NT2/D1 (cell line): ENCODE data around the gene DGCR6.
"Not testable (repeated sequence)": the region's sequence is repeated elsewhere in the genome, so short reads cannot be mapped to it uniquely, and the experiment has no call there.

Experiments
- DNase-seq: peaks from one replicate; pipeline ENCODE4 v3.0.0-alpha.2; 2011; ENCODE audit warnings: low read depth, low spot score
- H3K27me3 ChIP-seq: 2 replicates; pipeline ENCODE4 v1.6.0; 2011; ENCODE audit warnings: mild to moderate bottlenecking; ENCODE audit not compliant: insufficient read length, insufficient read depth
- H3K36me3 ChIP-seq: 2 replicates; pipeline ENCODE4 v1.6.1; 2011; ENCODE audit warnings: mild to moderate bottlenecking, low read length, mixed read lengths; ENCODE audit not compliant: insufficient read depth, insufficient read length
- H3K4me1 ChIP-seq: 2 replicates; pipeline ENCODE4 v1.5.1; 2011; ENCODE audit not compliant: insufficient read depth, insufficient read length
- H3K4me3 ChIP-seq: 2 replicates; pipeline ENCODE4 v1.5.1; 2011; ENCODE audit warnings: low read depth; ENCODE audit not compliant: insufficient read length
- H3K9ac ChIP-seq: 2 replicates; pipeline ENCODE4 v1.6.0; 2011; ENCODE audit warnings: low read depth; ENCODE audit not compliant: insufficient read length
- H3K9me3 ChIP-seq: 2 replicates; pipeline ENCODE4 v1.5.1; 2011; ENCODE audit warnings: mild to moderate bottlenecking, low read length; ENCODE audit not compliant: insufficient read depth
- SUZ12 ChIP-seq: IDR thresholded peaks from 2 replicates; pipeline ENCODE4 v1.6.1; 2011; ENCODE audit not compliant: insufficient read length, insufficient read depth; ENCODE audit errors: extremely low read depth
- YY1 ChIP-seq: IDR thresholded peaks from 2 replicates; pipeline ENCODE4 v1.6.1; 2011; ENCODE audit not compliant: insufficient read length, insufficient read depth
- ZNF274 ChIP-seq: IDR thresholded peaks from 2 replicates; pipeline ENCODE4 v1.6.1; 2011; ENCODE audit warnings: mild to moderate bottlenecking, low read depth, low read length

Gene DGCR6

DNA sequence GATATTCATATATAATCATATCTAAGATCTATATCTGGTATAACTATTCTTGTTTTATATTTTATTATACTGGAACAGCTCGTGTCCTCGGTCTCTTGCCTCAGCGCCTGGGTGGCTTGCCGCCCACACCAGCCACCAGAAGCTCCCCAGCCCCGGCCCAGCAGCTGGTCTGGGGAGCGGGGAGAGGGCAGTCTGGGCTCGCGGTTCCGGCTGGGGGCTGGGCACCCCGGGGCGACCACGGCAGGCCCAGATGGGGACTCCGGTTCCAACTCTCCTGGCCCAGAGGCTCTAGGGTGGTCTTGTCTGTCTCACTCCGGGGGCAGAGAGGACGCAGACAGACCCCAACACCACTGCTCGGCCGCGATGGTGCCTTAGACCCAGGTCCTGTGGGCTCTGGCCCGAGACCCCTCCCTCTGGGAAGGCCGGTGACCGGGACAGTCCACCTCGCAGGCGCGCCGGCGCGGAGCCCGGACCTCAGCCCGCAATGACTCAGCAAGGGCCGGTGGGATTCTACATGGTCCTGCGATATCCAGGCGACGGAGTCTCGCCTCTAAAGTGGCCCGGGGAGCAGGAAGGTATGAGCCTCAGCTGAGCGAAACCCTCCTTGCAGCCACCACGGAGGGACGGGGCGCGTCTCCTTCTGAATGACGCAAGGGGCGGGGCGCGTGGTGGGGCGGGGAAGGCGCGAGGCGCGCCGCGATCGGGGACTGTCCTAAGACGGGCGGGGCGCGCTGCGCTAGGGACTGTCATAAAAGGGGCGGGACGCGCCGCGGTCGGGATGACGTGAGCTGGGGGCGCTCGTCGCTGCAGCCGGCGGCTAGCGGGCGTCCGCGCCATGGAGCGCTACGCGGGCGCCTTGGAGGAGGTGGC, at the start of gene DGCR6:
Gene DGCR6, plus strand, starts transcription at position 781 of the 870 bp plus-strand sequence. Its CDS starts 55 bp downstream, at position 836.
- Histone ChIP-seq H3K9me3 (no peaks in the 10 kb centered on the region), H3K9ac (no peak within 1 kb of the TSS), H3K4me3 (no peak within 1 kb of the TSS), H3K27me3 (no peaks in the 10 kb centered on the region), H3K36me3 (no peaks in the 10 kb centered on the region), H3K4me1 (no peaks in the 10 kb centered on the region)
- no peak for TF ChIP-seq YY1
- TF ChIP-seq ZNF274: no peak
- no peak for TF ChIP-seq SUZ12
- DNase-seq: no peak

DNA sequence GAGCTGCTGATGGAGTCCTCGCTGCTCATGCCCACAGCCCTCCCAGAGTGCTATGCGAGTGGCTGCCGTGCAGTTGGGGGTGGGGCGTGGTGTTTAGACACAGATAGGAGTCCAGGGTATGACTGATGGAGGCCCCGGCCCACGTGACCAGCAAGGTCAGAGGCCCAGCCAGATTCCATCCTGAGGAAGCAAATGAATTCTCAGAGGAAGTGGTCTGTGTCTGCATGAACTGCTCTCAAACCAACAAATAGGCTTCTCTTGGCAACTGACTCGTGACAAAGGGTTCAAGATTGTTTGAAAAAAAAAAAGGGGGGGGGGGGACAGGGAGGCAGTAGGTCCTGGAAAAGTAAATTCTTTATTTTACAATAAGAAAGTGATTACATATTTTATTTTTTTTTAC, 46.8 kb upstream of the DGCR6 start:
- DNase-seq, H3K27me3 ChIP-seq, H3K9me3 ChIP-seq, H3K4me1 ChIP-seq, H3K9ac ChIP-seq, H3K4me3 ChIP-seq, H3K36me3 ChIP-seq: not testable (repeated sequence)

- H3K27me3 ChIP-seq, H3K9me3 ChIP-seq, DNase-seq, H3K4me3 ChIP-seq, H3K9ac ChIP-seq, H3K36me3 ChIP-seq, H3K4me1 ChIP-seq: not testable (repeated sequence)
These were observed 24.9 kb upstream of the DGCR6 start for GRCh38 chr22:18881260-18881659.

GRCh38 chr22:18884465-18884864, 21.7 kb upstream of the DGCR6 start:
- H3K27me3 ChIP-seq, H3K9ac ChIP-seq, H3K4me3 ChIP-seq, H3K36me3 ChIP-seq, DNase-seq, H3K9me3 ChIP-seq, H3K4me1 ChIP-seq: not testable (repeated sequence)

DNA sequence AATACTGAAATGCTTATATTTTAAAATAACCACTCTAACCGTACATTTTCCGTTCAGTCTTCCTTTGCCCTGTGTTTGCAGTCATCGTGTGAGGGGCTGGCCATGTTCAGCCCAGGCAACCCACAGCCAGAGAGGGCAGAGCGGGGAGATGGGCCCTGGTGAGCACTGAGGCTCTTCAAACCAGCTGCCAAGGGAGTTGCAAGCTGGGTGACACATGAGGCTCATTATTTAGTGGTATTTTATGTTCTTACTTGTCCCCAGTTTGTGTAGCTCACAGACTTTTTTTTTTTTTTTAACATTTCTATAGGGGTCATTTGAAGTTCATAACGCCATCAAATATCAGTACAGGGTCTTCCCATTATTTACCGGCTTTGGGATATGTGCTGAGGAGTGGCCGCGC, 18.0 kb upstream of the DGCR6 start:
- Histone ChIP-seq H3K36me3 (no peaks in the 10 kb centered on the region), H3K4me3 (no peak overlapping the region), H3K9me3 (no peaks in the 10 kb centered on the region), H3K27me3 (no peaks in the 10 kb centered on the region), H3K9ac (no peak overlapping the region), H3K4me1 (no peaks in the 10 kb centered on the region)
- TF ChIP-seq ZNF274 (no peak), SUZ12 (no peak), YY1 (no peak)
- DNase-seq: no peak

DNA sequence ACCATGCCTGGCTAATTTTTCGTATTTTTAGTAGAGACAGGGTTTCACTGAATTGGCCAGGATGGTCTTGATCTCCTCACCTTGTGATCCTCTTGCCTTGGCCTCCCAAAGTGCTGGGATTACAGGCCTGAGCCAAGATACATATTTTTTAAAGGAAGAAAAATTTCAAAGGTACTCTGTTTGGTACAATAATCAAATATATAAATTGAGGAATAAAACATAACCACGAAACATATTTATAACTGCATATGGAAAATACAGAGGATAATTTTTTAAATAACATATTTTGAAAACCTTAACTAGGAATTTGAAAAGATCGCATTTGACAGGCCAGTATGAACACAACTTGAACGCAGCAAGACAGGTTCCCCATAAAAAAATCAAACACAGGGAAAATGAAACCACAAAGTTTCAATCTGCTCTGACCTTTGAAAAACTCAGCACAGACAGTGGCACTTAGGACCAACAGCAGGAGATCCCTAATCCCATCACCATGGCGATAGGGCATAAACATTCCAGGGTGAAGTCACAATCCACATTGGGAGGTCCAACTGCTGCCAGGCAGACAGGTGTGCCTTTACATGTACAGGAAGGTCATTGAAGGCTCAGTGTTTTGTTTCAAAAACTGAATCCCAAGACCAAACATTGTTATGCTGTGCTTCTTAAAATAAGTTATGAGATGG, 15.5 kb upstream of the DGCR6 start:
- not testable (repeated sequence) for H3K27me3 ChIP-seq, H3K4me3 ChIP-seq, H3K9me3 ChIP-seq, H3K4me1 ChIP-seq, H3K36me3 ChIP-seq, H3K9ac ChIP-seq, DNase-seq

DNA sequence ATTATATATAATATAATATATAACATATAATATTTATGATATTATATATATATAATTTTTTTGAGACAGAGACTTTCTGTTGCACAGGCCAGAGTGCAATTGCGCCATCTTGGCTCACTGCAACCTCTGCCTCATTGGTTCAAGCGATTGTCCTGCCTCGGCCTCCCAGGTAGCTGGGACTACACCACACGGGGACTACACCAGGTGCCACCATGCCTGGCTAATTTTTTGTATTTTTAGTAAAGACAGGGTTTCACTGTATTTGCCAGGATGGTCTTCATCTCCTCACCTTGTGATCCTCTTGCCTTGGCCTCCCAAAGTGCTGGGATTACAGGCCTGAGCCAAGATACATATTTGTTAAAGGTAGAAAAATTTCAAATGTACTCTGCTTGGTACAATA, 12.3 kb upstream of the DGCR6 start:
- not testable (repeated sequence) for H3K36me3 ChIP-seq, H3K4me1 ChIP-seq, H3K9me3 ChIP-seq, DNase-seq, H3K4me3 ChIP-seq, H3K27me3 ChIP-seq, H3K9ac ChIP-seq

- not testable (repeated sequence) for H3K9me3 ChIP-seq, DNase-seq, H3K4me1 ChIP-seq, H3K9ac ChIP-seq, H3K36me3 ChIP-seq, H3K27me3 ChIP-seq, H3K4me3 ChIP-seq
These were observed 10.0 kb upstream of the DGCR6 start for GRCh38 chr22:18896037-18896657.

DNA sequence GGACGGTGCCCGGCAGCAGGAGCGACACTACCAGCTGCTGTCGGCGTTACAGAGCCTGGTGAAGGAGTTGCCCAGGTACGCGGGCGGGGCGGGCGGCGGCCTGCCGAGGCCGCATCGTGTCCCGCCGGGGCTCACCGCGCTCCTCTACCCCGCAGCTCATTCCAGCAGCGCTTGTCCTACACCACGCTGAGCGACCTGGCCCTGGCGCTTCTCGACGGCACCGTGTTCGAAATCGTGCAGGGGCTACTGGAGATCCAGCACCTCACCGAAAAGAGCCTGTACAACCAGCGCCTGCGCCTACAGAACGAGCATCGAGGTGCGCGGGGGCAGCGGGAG, 258 bp downstream of the DGCR6 start:
- H3K9me3 ChIP-seq, H3K9ac ChIP-seq, H3K36me3 ChIP-seq, H3K4me1 ChIP-seq, H3K4me3 ChIP-seq, H3K27me3 ChIP-seq, DNase-seq: not testable (repeated sequence)
